Urothelium cell line (cell line): ENCODE measurements around the gene RHOA.
"Not testable (repeated sequence)": the region's sequence is repeated elsewhere in the genome, so short reads cannot be mapped to it uniquely, and the experiment has no call there.

Source experiments
- DNase-seq: peaks from one replicate; pipeline ENCODE4 v3.0.0; 2011; ENCODE audit warnings: low spot score, mixed read lengths
- FAIRE-seq: peaks from 2 replicates; lab custom pipeline; 2011; peaks lifted over from hg19 to GRCh38; lab: Jason Lieb, UNC

Gene RHOA

GRCh38 chr3:49333091-49333490 lies 78.7 kb downstream of the RHOA start:
- FAIRE-seq (no peak), DNase-seq (no peak)

GRCh38 chr3:49329186-49329585 lies 82.6 kb downstream of the RHOA start:
- no peak for DNase-seq
- no peak for FAIRE-seq

- not testable (repeated sequence) for FAIRE-seq, DNase-seq
Measured at GRCh38 chr3:49328350-49328749, 83.4 kb downstream of the RHOA start.

GRCh38 chr3:49327485-49327884 lies 84.3 kb downstream of the RHOA start:
- FAIRE-seq: no peak
- no peak for DNase-seq

- DNase-seq (no peak), FAIRE-seq (no peak)
Measured at GRCh38 chr3:49324768-49325167, 87.0 kb downstream of the RHOA start.

GRCh38 chr3:49316696-49317457 lies 94.9 kb downstream of the RHOA start:
- FAIRE-seq: no peak
- DNase-seq: no peak

GRCh38 chr3:49313896-49314688 lies 97.7 kb downstream of the RHOA start:
- no peak for DNase-seq

GRCh38 chr3:49311283-49311682 lies 100.5 kb downstream of the RHOA start:
- no peak for DNase-seq

More at GRCh38 chr3:49313896-49314688, 97.7 kb downstream of the RHOA start:
- no peak for FAIRE-seq

GRCh38 chr3:49310677-49311076 lies 101.1 kb downstream of the RHOA start:
- FAIRE-seq (no peak), DNase-seq (no peak)

More at GRCh38 chr3:49311283-49311682, 100.5 kb downstream of the RHOA start:
- FAIRE-seq: no peak
